Measurements from ENCODE around the gene ACSS2. TPM values are rescaled to one million over a fixed set of nuclear protein-coding genes. Genes with fewer than 3 reads are reported as not detected.

Gene ACSS2
- total RNA-seq, 2 donors from 2014 or later: 37.4 to 44.2 TPM

DNA sequence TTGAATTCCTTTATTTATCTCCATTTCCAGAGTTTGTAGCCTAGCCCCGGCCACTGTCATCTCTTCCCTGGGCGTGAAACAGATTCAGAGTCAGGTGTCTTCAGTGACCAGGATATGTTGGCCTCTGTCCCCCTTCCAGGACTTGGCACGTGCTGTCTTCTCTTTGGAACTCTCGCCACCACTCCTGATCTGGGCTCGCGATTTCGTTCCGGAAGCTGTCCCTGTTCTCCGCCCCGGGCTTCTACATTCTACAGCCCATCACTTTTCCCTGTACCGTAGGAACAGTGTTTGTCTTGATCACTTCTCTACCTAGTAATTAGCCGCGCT is 78.5 kb downstream of the ACSS2 start:
- Histone ChIP-seq H3K4me1 (replicated peaks) (no peaks in the 10 kb centered on the region), H3K27ac (peak overlapping the region; percentile 90 to 93), H3K9me3 (no peaks in the 10 kb centered on the region), H3K27me3 (replicated peaks; ENCODE audit: insufficient read depth) (no peaks in the 10 kb centered on the region), H3K36me3 (no peaks in the 10 kb centered on the region), H3K4me3 (peak overlapping the region; percentile 67 to 68)
- DNase-seq (ENCODE audit: low spot score): no peak
- intact Hi-C loops (cut with DNase I): loop anchor here (1.0 to 5.0 kb wide), 3 partner anchors 81 to 248 kb away; partner anchors contain the start of gene NCOA6
- TF ChIP-seq POLR2A (IDR thresholded peaks at IDR 0.05) (no peak), POLR2AphosphoS5 (IDR thresholded peaks at IDR 0.05) (no peak), CTCF (IDR thresholded peaks at IDR 0.05) (no peak)
- 8% methylated on average over 13 of the region's 13 CpGs for WGBS

DNA sequence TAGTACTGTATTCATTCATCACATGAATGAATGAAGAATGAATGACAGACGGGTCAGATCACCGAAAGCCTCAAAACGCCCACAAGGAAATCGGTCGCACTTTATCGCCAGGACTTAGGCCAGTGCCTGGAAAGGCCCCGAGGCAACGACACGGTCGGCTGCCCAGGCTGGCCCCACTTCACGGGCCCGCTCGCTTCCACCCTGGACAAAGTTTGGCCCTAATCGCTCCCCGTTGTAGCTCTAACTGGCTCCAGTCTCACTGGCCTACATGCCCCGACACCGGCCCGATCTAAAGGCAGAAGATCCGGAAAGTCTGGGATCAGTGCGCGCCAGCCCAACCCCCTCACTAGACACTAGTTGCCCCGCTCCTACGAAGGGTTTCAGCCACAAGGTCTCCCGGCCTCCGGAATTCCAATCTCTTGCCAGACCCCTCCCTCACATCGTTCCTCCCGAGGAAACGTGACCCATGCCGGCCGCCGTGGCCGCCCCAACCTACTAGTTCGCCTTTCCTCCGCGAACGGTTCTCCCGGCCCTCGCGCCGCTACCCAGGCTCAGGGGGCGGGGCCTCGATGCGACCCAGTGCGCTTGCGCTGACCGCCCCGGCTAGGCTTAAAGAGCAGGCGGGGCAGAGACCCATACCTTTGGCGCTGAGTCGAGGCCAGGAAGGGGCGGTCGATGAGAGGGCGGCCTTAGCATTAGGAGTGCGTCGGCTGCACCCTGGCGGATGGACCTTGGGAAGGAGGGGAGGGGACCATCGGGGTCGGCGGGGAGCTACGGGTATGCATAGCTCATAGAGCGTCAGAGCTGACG is 79.0 kb downstream of the ACSS2 start, which contains the start of the genes GSS and MYH7B:
Gene GSS, minus strand, starts transcription at position 576 of the 810 bp plus-strand sequence. CDS start 3,954 bp downstream, outside the sequence.
Gene MYH7B, plus strand, starts transcription at position 638 of the 810 bp plus-strand sequence. CDS start 22,138 bp downstream, outside the sequence.
- Histone ChIP-seq H3K36me3 (no peaks in the 10 kb centered on the region), H3K27me3 (replicated peaks; ENCODE audit: insufficient read depth) (no peaks in the 10 kb centered on the region), H3K4me3 (peak within 1 kb of the TSS; percentile 67 to 68), H3K9me3 (no peaks in the 10 kb centered on the region), H3K4me1 (replicated peaks) (no peaks in the 10 kb centered on the region), H3K27ac (peak within 1 kb of the TSS; percentile 90 to 93)
- TF ChIP-seq CTCF (IDR thresholded peaks at IDR 0.05) (peak in 3 of 4 experiments; percentile 54 to 79 (median 72)), POLR2A (IDR thresholded peaks at IDR 0.05) (peak; percentile 79), POLR2AphosphoS5 (IDR thresholded peaks at IDR 0.05) (peak; percentile 98)
- intact Hi-C loops (cut with DNase I): loop anchor here (1.0 to 5.0 kb wide), 3 partner anchors 81 to 248 kb away; partner anchors contain the start of gene NCOA6
- DNase-seq (ENCODE audit: low spot score): peak; percentile 96
- under 1% methylated on average over 61 of the region's 62 CpGs for WGBS

DNA sequence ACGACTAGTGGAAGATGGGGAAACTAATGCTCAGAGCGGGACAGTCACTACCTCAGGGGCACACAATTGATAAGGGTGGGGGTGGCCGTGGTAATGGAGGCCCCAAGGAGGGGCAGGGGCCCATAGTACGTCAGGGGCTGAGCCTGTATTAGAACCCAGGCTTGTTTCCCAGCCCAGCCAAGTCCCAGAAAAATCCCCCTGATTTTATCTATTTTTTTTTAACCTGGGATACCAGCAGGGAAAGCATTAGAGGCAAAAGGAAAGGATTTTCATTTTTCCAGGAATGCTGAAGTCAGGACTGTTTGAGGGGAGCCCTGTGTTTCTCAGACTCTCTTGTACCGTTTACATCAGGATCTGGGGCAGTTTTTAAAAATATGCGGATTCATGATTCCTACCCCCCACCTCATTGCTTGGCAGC is 79.6 kb downstream of the ACSS2 start:
- no peak for DNase-seq (ENCODE audit: low spot score)
- Histone ChIP-seq H3K27me3 (replicated peaks; ENCODE audit: insufficient read depth) (no peaks in the 10 kb centered on the region), H3K9me3 (no peaks in the 10 kb centered on the region), H3K27ac (peak overlapping the region; percentile 90 to 93), H3K4me1 (replicated peaks) (no peaks in the 10 kb centered on the region), H3K36me3 (no peaks in the 10 kb centered on the region), H3K4me3 (peak overlapping the region; percentile 67 to 68)
- intact Hi-C loops (cut with DNase I): loop anchor here (5.0 kb wide), 2 partner anchors 129 to 249 kb away; partner anchors contain the start of gene NCOA6
- TF ChIP-seq POLR2AphosphoS5 (IDR thresholded peaks at IDR 0.05) (no peak), POLR2A (IDR thresholded peaks at IDR 0.05) (no peak), CTCF (IDR thresholded peaks at IDR 0.05) (no peak)
- 9% methylated on average over 6 of the region's 6 CpGs for WGBS

DNA sequence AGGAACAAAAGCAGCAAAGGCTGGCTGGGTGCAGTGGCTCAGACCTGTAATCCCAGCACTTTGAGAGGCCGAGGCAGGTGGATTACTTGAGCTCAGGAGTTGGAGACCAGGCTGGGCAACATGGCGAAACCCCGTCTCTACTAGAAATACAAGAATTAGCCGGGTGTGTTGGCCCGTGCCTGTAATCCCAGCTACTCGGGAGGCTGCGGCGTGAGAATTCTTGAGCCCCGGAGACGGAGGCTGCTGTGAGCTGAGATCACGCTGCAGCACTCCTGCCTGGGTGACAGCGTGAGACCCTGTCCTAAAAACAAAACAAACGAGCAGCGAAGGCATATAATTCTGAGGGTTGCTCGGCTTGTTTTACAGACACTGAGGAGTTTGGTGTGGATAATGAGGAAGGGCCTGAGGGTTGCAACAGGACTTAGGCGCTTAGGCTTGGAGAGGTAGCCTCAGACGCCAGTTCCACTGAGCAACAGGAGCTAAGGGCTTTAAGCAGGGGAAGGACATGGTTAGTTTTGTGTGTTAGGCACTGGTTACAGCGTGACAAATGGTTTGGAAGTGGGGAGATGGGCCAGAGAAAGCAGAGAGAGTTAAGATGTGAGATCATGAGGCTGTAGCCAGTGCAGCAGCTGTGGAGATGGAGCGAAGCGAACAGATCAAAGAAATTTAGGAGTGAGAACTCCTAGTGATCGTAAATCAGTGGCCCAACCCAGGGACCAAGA is 80.5 kb downstream of the ACSS2 start:
- no peaks in the 10 kb centered on the region for H3K36me3 ChIP-seq
- H3K4me3 ChIP-seq: no peak overlapping the region
- WGBS: 73% methylated on average over 21 of the region's 21 CpGs

More for the DNA sequence above, 80.5 kb downstream of the ACSS2 start:
- no peak for DNase-seq (ENCODE audit: low spot score)
- intact Hi-C loops (cut with DNase I): loop anchor here (5.0 kb wide), 2 partner anchors 130 to 250 kb away; partner anchors contain the start of gene NCOA6
- TF ChIP-seq POLR2A (IDR thresholded peaks at IDR 0.05): no peak
- TF ChIP-seq CTCF (IDR thresholded peaks at IDR 0.05): no peak
- no peak for TF ChIP-seq POLR2AphosphoS5 (IDR thresholded peaks at IDR 0.05)
- H3K4me1 ChIP-seq (replicated peaks): no peaks in the 10 kb centered on the region
- no peak overlapping the region for H3K27ac ChIP-seq
- no peaks in the 10 kb centered on the region for H3K9me3 ChIP-seq
- H3K27me3 ChIP-seq (replicated peaks; ENCODE audit: insufficient read depth): no peaks in the 10 kb centered on the region
